IPS-18c (cell line): ENCODE measurements around the gene TARP.
"Not testable (repeated sequence)": the region's sequence is repeated elsewhere in the genome, so short reads cannot be mapped to it uniquely, and the experiment has no call there.

ENCODE experiments used
- H3K4me3 ChIP-seq: 2 replicates; pipeline ENCODE4 v1.7.0; 2013; ENCODE audit warnings: low read depth, mild to moderate bottlenecking, low read length, moderate library complexity; ENCODE audit not compliant: insufficient read depth
- H3K9me3 ChIP-seq: one replicate; pipeline ENCODE4 v1.6.1; 2013; ENCODE audit warnings: mild to moderate bottlenecking, low read length, moderate library complexity; ENCODE audit not compliant: control insufficient read depth, insufficient read depth

TARP gene

GRCh38 chr7:38276096-38276877 is 2.9 kb upstream of the TARP start:
- H3K4me3 ChIP-seq: no peak overlapping the region
- no peaks in the 10 kb centered on the region for H3K9me3 ChIP-seq

GRCh38 chr7:38274927-38275620 is 1.6 kb upstream of the TARP start:
- H3K4me3 ChIP-seq: no peak overlapping the region
- H3K9me3 ChIP-seq: no peaks in the 10 kb centered on the region

- H3K9me3 ChIP-seq: no peaks in the 10 kb centered on the region
- H3K4me3 ChIP-seq: no peak overlapping the region
Measured at GRCh38 chr7:38274486-38274885, 1.1 kb upstream of the TARP start.

GRCh38 chr7:38270405-38270804 is 3.0 kb downstream of the TARP start:
- not testable (repeated sequence) for H3K9me3 ChIP-seq, H3K4me3 ChIP-seq

- H3K4me3 ChIP-seq, H3K9me3 ChIP-seq: not testable (repeated sequence)
Measured at GRCh38 chr7:38269704-38270346, 3.6 kb downstream of the TARP start.

GRCh38 chr7:38265958-38266357 is 7.5 kb downstream of the TARP start:
- not testable (repeated sequence) for H3K9me3 ChIP-seq, H3K4me3 ChIP-seq

- H3K4me3 ChIP-seq, H3K9me3 ChIP-seq: not testable (repeated sequence)
Measured at GRCh38 chr7:38264602-38265001, 8.8 kb downstream of the TARP start.

GRCh38 chr7:38263274-38263673 is 10.2 kb downstream of the TARP start:
- H3K9me3 ChIP-seq, H3K4me3 ChIP-seq: not testable (repeated sequence)

GRCh38 chr7:38262545-38262944 is 10.9 kb downstream of the TARP start:
- Histone ChIP-seq H3K9me3 (no peaks in the 10 kb centered on the region), H3K4me3 (no peak overlapping the region)

- not testable (repeated sequence) for H3K9me3 ChIP-seq, H3K4me3 ChIP-seq
Measured at GRCh38 chr7:38262026-38262425, 11.4 kb downstream of the TARP start.

- not testable (repeated sequence) for H3K9me3 ChIP-seq, H3K4me3 ChIP-seq
Measured at GRCh38 chr7:38261601-38262000, 11.8 kb downstream of the TARP start.

- H3K4me3 ChIP-seq, H3K9me3 ChIP-seq: not testable (repeated sequence)
Measured at GRCh38 chr7:38259157-38259556, 14.3 kb downstream of the TARP start.

- H3K9me3 ChIP-seq: no peaks in the 10 kb centered on the region
Measured at GRCh38 chr7:38257350-38257677, 16.1 kb downstream of the TARP start.

GRCh38 chr7:38249849-38250248 is 23.6 kb downstream of the TARP start:
- H3K9me3 ChIP-seq, H3K4me3 ChIP-seq: not testable (repeated sequence)

More at GRCh38 chr7:38257350-38257677, 16.1 kb downstream of the TARP start:
- H3K4me3 ChIP-seq: no peak overlapping the region

- H3K9me3 ChIP-seq: no peaks in the 10 kb centered on the region
- no peak overlapping the region for H3K4me3 ChIP-seq
Measured at GRCh38 chr7:38248069-38248567, 25.3 kb downstream of the TARP start.

GRCh38 chr7:38245409-38245977 is 27.9 kb downstream of the TARP start:
- H3K4me3 ChIP-seq: no peak overlapping the region
- no peaks in the 10 kb centered on the region for H3K9me3 ChIP-seq

GRCh38 chr7:38244516-38244915 is 28.9 kb downstream of the TARP start:
- no peak overlapping the region for H3K4me3 ChIP-seq
- H3K9me3 ChIP-seq: no peaks in the 10 kb centered on the region

GRCh38 chr7:38243345-38243744 is 30.1 kb downstream of the TARP start:
- H3K9me3 ChIP-seq, H3K4me3 ChIP-seq: not testable (repeated sequence)
